ENCODE measurements around the gene KCNJ14. TPM values are rescaled to one million over a fixed set of nuclear protein-coding genes. Genes with fewer than 3 reads are reported as not detected.

KCNJ14 gene
- polyA plus RNA-seq, 3 donors, result 0.09 to 0.56 TPM; not detected in 1

DNA sequence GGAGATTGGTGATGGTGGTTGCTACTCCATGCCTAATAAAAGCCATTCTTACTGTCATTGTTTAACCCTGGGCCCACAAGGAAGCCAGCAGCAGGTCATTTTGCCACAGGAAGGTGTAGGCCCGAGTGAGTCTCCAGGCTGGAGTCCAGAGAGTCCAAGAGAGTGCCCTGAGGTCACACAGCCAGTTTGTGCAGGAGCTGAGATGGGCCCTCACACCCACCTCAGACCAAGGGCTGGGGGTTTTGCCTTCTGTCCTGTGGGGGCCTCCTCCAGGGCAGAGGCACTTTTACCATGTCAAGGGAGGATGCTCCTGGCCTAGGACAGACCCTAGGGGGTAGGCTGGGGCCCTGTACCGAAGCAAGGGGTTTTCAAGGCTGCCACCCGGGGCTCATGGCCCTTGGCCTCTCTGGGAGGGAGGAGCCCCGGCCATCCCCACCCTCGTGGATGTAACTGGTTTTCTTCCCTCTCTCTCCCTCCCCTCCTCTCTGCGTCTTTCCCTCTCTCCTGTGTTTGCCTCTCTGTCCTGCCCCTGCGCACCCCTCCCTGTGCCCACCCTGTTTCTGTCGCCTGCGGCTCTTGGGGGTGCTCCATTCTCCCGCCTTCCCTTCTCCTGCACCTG, 21.8 kb downstream of the KCNJ14 start:
- peaks cover 51 to 70% of the 10 kb centered on the region in 2 donors for H3K36me3 Mint-ChIP-seq
- Histone ChIP-seq H4K20me1 (ENCODE audit: insufficient read depth, low read length) (peaks cover 25% of the 10 kb centered on the region), H3K4me2 (replicated peaks; ENCODE audit: extremely low read depth, low read length, poor library complexity, severe bottlenecking) (no peak overlapping the region), H3K4me1 (ENCODE audit: control insufficient read depth in 1 of 2, insufficient read depth in 2 of 2, low read length in 2 of 2) (peaks cover 15 to 17% of the 10 kb centered on the region in 2 donors), H3K9me3 (replicated peaks in 1 of 2; ENCODE audit: control insufficient read depth in 1 of 2, insufficient read depth in 1 of 2, low read length in 2 of 2) (no peaks in the 10 kb centered on the region), H3K79me2 (ENCODE audit: insufficient read depth, low read length) (no peaks in the 10 kb centered on the region), H3K36me3 (replicated peaks in 1 of 2; ENCODE audit: control insufficient read depth in 1 of 2, insufficient read depth in 2 of 2, low read length in 2 of 2) (peaks cover 62 to 64% of the 10 kb centered on the region in 2 donors), H2AFZ (ENCODE audit: insufficient read depth, low read depth, low read length, poor library complexity, severe bottlenecking) (no peak overlapping the region), H3K9ac (ENCODE audit: insufficient read depth, low read length, poor library complexity, severe bottlenecking) (no peak overlapping the region), H3K4me3 (replicated peaks in 1 of 3; ENCODE audit: low read depth in 2 of 3, low read length in 3 of 3) (no peak overlapping the region), H3K27me3 (ENCODE audit: control insufficient read depth in 2 of 2, insufficient read depth in 2 of 2, low read length in 2 of 2) (no peaks in the 10 kb centered on the region), H3K27ac (ENCODE audit: low read depth in 1 of 2, low read length in 2 of 2) (no peak overlapping the region)
- H3K27me3 Mint-ChIP-seq (ENCODE audit: low read depth in 3 of 3), result peaks cover 1 to 19% (median 14%) of the 10 kb centered on the region in 3 donors
- intact Hi-C loops (cut with micrococcal nuclease), result no loop called here
- H3K9me3 Mint-ChIP-seq, result no peaks in the 10 kb centered on the region
- 89% methylated on average over 8 of the region's 10 CpGs for WGBS (ENCODE audit: insufficient coverage)
- H3K4me1 Mint-ChIP-seq, result peaks cover 17% of the 10 kb centered on the region
- no peak for DNase-seq
- H3K4me3 Mint-ChIP-seq, result no peak overlapping the region
- no peak overlapping the region for H3K27ac Mint-ChIP-seq
- TF ChIP-seq, protein P1, sequence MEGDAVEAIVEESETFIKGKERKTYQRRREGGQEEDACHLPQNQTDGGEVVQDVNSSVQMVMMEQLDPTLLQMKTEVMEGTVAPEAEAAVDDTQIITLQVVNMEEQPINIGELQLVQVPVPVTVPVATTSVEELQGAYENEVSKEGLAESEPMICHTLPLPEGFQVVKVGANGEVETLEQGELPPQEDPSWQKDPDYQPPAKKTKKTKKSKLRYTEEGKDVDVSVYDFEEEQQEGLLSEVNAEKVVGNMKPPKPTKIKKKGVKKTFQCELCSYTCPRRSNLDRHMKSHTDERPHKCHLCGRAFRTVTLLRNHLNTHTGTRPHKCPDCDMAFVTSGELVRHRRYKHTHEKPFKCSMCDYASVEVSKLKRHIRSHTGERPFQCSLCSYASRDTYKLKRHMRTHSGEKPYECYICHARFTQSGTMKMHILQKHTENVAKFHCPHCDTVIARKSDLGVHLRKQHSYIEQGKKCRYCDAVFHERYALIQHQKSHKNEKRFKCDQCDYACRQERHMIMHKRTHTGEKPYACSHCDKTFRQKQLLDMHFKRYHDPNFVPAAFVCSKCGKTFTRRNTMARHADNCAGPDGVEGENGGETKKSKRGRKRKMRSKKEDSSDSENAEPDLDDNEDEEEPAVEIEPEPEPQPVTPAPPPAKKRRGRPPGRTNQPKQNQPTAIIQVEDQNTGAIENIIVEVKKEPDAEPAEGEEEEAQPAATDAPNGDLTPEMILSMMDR (IDR thresholded peaks at IDR 0.05), result no peak

- Histone ChIP-seq H2AFZ (ENCODE audit: insufficient read depth, low read depth, low read length, poor library complexity, severe bottlenecking) (no peak overlapping the region), H3K4me2 (replicated peaks; ENCODE audit: extremely low read depth, low read length, poor library complexity, severe bottlenecking) (no peak overlapping the region), H3K4me1 (ENCODE audit: control insufficient read depth in 1 of 2, insufficient read depth in 2 of 2, low read length in 2 of 2) (peaks cover 15 to 17% of the 10 kb centered on the region in 2 donors), H3K27ac (ENCODE audit: low read depth in 1 of 2, low read length in 2 of 2) (no peak overlapping the region), H4K20me1 (ENCODE audit: insufficient read depth, low read length) (peaks cover 20% of the 10 kb centered on the region), H3K27me3 (ENCODE audit: control insufficient read depth in 2 of 2, insufficient read depth in 2 of 2, low read length in 2 of 2) (no peaks in the 10 kb centered on the region), H3K9me3 (replicated peaks in 1 of 2; ENCODE audit: control insufficient read depth in 1 of 2, insufficient read depth in 1 of 2, low read length in 2 of 2) (no peaks in the 10 kb centered on the region), H3K4me3 (replicated peaks in 1 of 3; ENCODE audit: low read depth in 2 of 3, low read length in 3 of 3) (no peak overlapping the region), H3K9ac (ENCODE audit: insufficient read depth, low read length, poor library complexity, severe bottlenecking) (no peak overlapping the region), H3K79me2 (ENCODE audit: insufficient read depth, low read length) (no peaks in the 10 kb centered on the region), H3K36me3 (replicated peaks in 1 of 2; ENCODE audit: control insufficient read depth in 1 of 2, insufficient read depth in 2 of 2, low read length in 2 of 2) (peaks cover 58% of the 10 kb centered on the region in 2 donors)
- WGBS (ENCODE audit: insufficient coverage), result 91% methylated on average over 9 of the region's 22 CpGs
- TF ChIP-seq, protein P1 (IDR thresholded peaks at IDR 0.05), result no peak
- intact Hi-C loops (cut with micrococcal nuclease), result no loop called here
- no peak overlapping the region for H3K4me3 Mint-ChIP-seq
- no peak for DNase-seq
- no peaks in the 10 kb centered on the region for H3K9me3 Mint-ChIP-seq
- H3K4me1 Mint-ChIP-seq, result peaks cover 17% of the 10 kb centered on the region
- peaks cover 47 to 64% of the 10 kb centered on the region in 2 donors for H3K36me3 Mint-ChIP-seq
- H3K27me3 Mint-ChIP-seq (ENCODE audit: low read depth in 3 of 3), result peaks cover 1 to 19% (median 14%) of the 10 kb centered on the region in 3 donors
- H3K27ac Mint-ChIP-seq, result no peak overlapping the region
These were observed 22.4 kb downstream of the KCNJ14 start for GRCh38 chr19:48477698-48478338.
